IMR-90 (cell line): ENCODE measurements around the gene NAPB. TPM values are rescaled to one million over a fixed set of nuclear protein-coding genes. Genes with fewer than 3 reads are reported as not detected.

Source experiments
- ATAC-seq: fragments of 200-7000 bp; cut with Tn5 transposase; 2 replicates; pipeline ENCODE4 v1.9.1; 2020; ENCODE audit warnings: low read depth, mild to moderate bottlenecking, moderate library complexity
- BruUV-seq: library from RNA; stranded (reverse); fragments of 400-500 nt; replicated peaks from 2 replicates; lab custom pipeline; 2021; lab: Mats Ljungman, UMichigan
- CTCF ChIA-PET: fragments of 300-600 bp; formaldehyde crosslinking; extraction: SDS; loops from one replicate; lab custom pipeline; 2021; ENCODE audit warnings: antibody characterized with exemption; lab: Yijun Ruan, JAX
- POLR2A ChIA-PET: fragments of 300-600 bp; sonication (Branson Sonifier 250); formaldehyde crosslinking; loops from one replicate; lab custom pipeline; 2022; ENCODE audit warnings: antibody characterized with exemption; ENCODE audit not compliant: unreplicated experiment; lab: Charles Lee
- DNase-seq: peaks from one replicate; pipeline ENCODE4 v3.0.0; 2013
- H2AFZ ChIP-seq: replicated peaks from 2 replicates; pipeline ENCODE3; 2013; ENCODE audit warnings: low read length, mild to moderate bottlenecking; ENCODE audit not compliant: poor library complexity
- H2AK5ac ChIP-seq: 2 replicates; pipeline ENCODE4 v1.6.1; 2013; ENCODE audit warnings: low read depth, low read length, inconsistent platforms
- H2AK9ac ChIP-seq: replicated peaks from 2 replicates; pipeline ENCODE3; 2013; ENCODE audit warnings: mild to moderate bottlenecking, low read depth, low read length, moderate library complexity; ENCODE audit not compliant: poor library complexity
- H2BK120ac ChIP-seq: 2 replicates; pipeline ENCODE4 v1.6.1; 2013; ENCODE audit warnings: low read depth, low read length, inconsistent platforms
- H2BK15ac ChIP-seq: 3 replicates; pipeline ENCODE4 v1.6.1; 2013; ENCODE audit warnings: low read depth, low read length, inconsistent platforms
- H2BK20ac ChIP-seq: 2 replicates; pipeline ENCODE4 v1.6.1; 2013; ENCODE audit warnings: low read depth, mild to moderate bottlenecking, inconsistent platforms, low read length, moderate library complexity
- H2BK5ac ChIP-seq: 2 replicates; pipeline ENCODE4 v1.6.1; 2013; ENCODE audit warnings: mild to moderate bottlenecking, low read depth, low read length, inconsistent platforms; ENCODE audit not compliant: poor library complexity, severe bottlenecking
- H3K14ac ChIP-seq: replicated peaks from 2 replicates; pipeline ENCODE4 v1.6.1; 2013; ENCODE audit warnings: low read depth, low read length, inconsistent platforms
- H3K18ac ChIP-seq: 2 replicates; pipeline ENCODE4 v1.6.1; 2013; ENCODE audit warnings: low read depth, low read length, control low read depth
- H3K23ac ChIP-seq: 2 replicates; pipeline ENCODE4 v1.6.1; 2013; ENCODE audit warnings: low read depth, low read length, inconsistent platforms
- H3K27ac ChIP-seq: 2 replicates; pipeline ENCODE4 v1.5.1; 2013; ENCODE audit warnings: mild to moderate bottlenecking, control low read depth, low read length; ENCODE audit not compliant: insufficient read depth
- H3K27me3 ChIP-seq: 2 replicates; pipeline ENCODE4 v1.6.1; 2013; ENCODE audit warnings: low read length; ENCODE audit not compliant: control insufficient read depth, insufficient read depth
- H3K36me3 ChIP-seq: 2 replicates; pipeline ENCODE4 v1.6.1; 2013; ENCODE audit warnings: low read length, mixed read lengths; ENCODE audit not compliant: control insufficient read depth, insufficient read depth
- H3K4ac ChIP-seq: 2 replicates; pipeline ENCODE4 v1.6.1; 2013; ENCODE audit warnings: low read depth, low read length, inconsistent platforms
- H3K4me1 ChIP-seq: 2 replicates; pipeline ENCODE4 v1.6.1; 2013; ENCODE audit warnings: low read length, mixed read lengths; ENCODE audit not compliant: control insufficient read depth, insufficient read depth
- H3K4me2 ChIP-seq: 2 replicates; pipeline ENCODE4 v1.6.1; 2013; ENCODE audit warnings: low read depth, mild to moderate bottlenecking, control low read depth, low read length, moderate library complexity
- H3K4me3 ChIP-seq: 2 replicates; pipeline ENCODE4 v1.5.1; 2013; ENCODE audit warnings: low read depth, mild to moderate bottlenecking, control low read depth, low read length, moderate library complexity; ENCODE audit not compliant: insufficient read depth
- H3K56ac ChIP-seq: 2 replicates; pipeline ENCODE4 v1.6.1; 2013; ENCODE audit warnings: low read length, inconsistent platforms; ENCODE audit not compliant: insufficient read depth; ENCODE audit errors: extremely low read depth
- H3K79me1 ChIP-seq, 2 experiments: 2 replicates each; pipeline ENCODE4 v1.6.1; 2013; ENCODE audit warnings: low read length in 2 of 2, inconsistent platforms in 1 of 2, low read depth in 1 of 2
- H3K9ac ChIP-seq: 2 replicates; pipeline ENCODE4 v1.6.1; 2013; ENCODE audit warnings: low read depth, low read length, control low read depth
- H3K9me1 ChIP-seq: 2 replicates; pipeline ENCODE4 v1.6.1; 2013; ENCODE audit warnings: low read length, inconsistent platforms; ENCODE audit not compliant: insufficient read depth
- H3K9me3 ChIP-seq: 2 replicates; pipeline ENCODE4 v1.6.1; 2013; ENCODE audit warnings: low read length; ENCODE audit not compliant: control insufficient read depth, insufficient read depth
- H4K20me1 ChIP-seq: 2 replicates; pipeline ENCODE4 v1.6.1; 2013; ENCODE audit warnings: low read length, inconsistent platforms; ENCODE audit not compliant: insufficient read depth
- H4K5ac ChIP-seq: 2 replicates; pipeline ENCODE4 v1.6.1; 2013; ENCODE audit warnings: mild to moderate bottlenecking, low read depth, low read length, control low read depth
- H4K8ac ChIP-seq, 2 experiments: 2 replicates each; pipeline ENCODE4 v1.6.1; 2013; ENCODE audit warnings: low read depth in 2 of 2, low read length in 2 of 2, control low read depth in 1 of 2, inconsistent platforms in 1 of 2
- H4K91ac ChIP-seq: 2 replicates; pipeline ENCODE4 v1.6.1; 2013; ENCODE audit warnings: low read depth, low read length, inconsistent platforms; ENCODE audit not compliant: insufficient read depth
- BHLHE40 ChIP-seq: fragments of 150-350 bp; IDR thresholded peaks from 2 replicates; pipeline ENCODE4 v1.6.1; 2016; ENCODE audit warnings: mild to moderate bottlenecking, low read depth, low read length
- CEBPB ChIP-seq: IDR thresholded peaks from 2 replicates; pipeline ENCODE4 v1.6.1; 2012; ENCODE audit warnings: low read depth, low read length, improper control_type of control experiment
- FOS ChIP-seq: fragments of 150-350 bp; IDR thresholded peaks from 2 replicates; pipeline ENCODE4 v1.6.1; 2016; ENCODE audit warnings: low read depth, low read length
- NFE2L2 ChIP-seq: fragments of 150-350 bp; IDR thresholded peaks from 2 replicates; pipeline ENCODE4 v1.6.1; 2016; ENCODE audit warnings: low read depth, mild to moderate bottlenecking, low read length
- SMC3 ChIP-seq: fragments of 150-350 bp; IDR thresholded peaks from 2 replicates; pipeline ENCODE4 v1.6.1; 2016; ENCODE audit warnings: low read depth, mild to moderate bottlenecking, antibody characterized with exemption, low read length, moderate library complexity
- WGBS, 2 experiments: methylation state at CpG; one replicate each; pipeline versions ENCODE4 v1.1.5 to v1.1.7; 2013; ENCODE audit warnings: missing lambda C conversion rate in 2 of 2; ENCODE audit not compliant: insufficient read length in 1 of 2; ENCODE audit errors: extremely low coverage in 2 of 2; 5-methylcytosine and 5-hydroxymethylcytosine counted together
- dilution Hi-C: fragments of 300-500 bp; cut with HindIII; formaldehyde crosslinking; loops from one replicate; pipeline ENCODE4 v1.14.3; 2018; ENCODE audit warnings: low sequenced_read_pairs; ENCODE audit not compliant: unreplicated experiment
- in situ Hi-C: fragments of 300-500 bp; cut with MboI; formaldehyde crosslinking; loops from 3 replicates; pipeline ENCODE4 v1.14.3; 2019; ENCODE audit warnings: low sequenced_read_pairs, inconsistent platforms, mixed read lengths
- intact Hi-C: fragments of 100-400 bp; cut with micrococcal nuclease; formaldehyde crosslinking; loops from 2 replicates; pipeline ENCODE4 v1.10.0; 2022
- polyA plus RNA-seq, 3 experiments: library from polyadenylated mRNA; depleted of rRNA; stranded (reverse); fragments of >200 nt; gene quantifications; 2 replicates each; pipeline ENCODE4 v1.2.3, GENCODE V29; 2012; ENCODE audit warnings: low replicate concordance in 1 of 3
- total RNA-seq: library from RNA; depleted of rRNA; stranded (reverse); fragments of >200 nt; gene quantifications from 2 replicates; pipeline ENCODE4 v1.2.3, GENCODE V29; 2012
- TF ChIP-seq, protein P1 (sequence below): fragments of 150-350 bp; IDR thresholded peaks from 2 replicates; pipeline ENCODE4 v1.6.1; 2016; ENCODE audit warnings: low read depth, mild to moderate bottlenecking, low read length, moderate library complexity, borderline replicate concordance
- TF ChIP-seq, protein P2 (sequence below): conservative IDR thresholded peaks from 2 replicates; pipeline ENCODE4 v1.5.1; 2012; ENCODE audit warnings: mild to moderate bottlenecking, low read depth, low read length, improper control_type of control experiment

Gene NAPB
- total and polyA plus RNA-seq, 2 of the 4 experiments (the other 2 are of a cell fraction): 4.4 to 5.2 TPM

DNA sequence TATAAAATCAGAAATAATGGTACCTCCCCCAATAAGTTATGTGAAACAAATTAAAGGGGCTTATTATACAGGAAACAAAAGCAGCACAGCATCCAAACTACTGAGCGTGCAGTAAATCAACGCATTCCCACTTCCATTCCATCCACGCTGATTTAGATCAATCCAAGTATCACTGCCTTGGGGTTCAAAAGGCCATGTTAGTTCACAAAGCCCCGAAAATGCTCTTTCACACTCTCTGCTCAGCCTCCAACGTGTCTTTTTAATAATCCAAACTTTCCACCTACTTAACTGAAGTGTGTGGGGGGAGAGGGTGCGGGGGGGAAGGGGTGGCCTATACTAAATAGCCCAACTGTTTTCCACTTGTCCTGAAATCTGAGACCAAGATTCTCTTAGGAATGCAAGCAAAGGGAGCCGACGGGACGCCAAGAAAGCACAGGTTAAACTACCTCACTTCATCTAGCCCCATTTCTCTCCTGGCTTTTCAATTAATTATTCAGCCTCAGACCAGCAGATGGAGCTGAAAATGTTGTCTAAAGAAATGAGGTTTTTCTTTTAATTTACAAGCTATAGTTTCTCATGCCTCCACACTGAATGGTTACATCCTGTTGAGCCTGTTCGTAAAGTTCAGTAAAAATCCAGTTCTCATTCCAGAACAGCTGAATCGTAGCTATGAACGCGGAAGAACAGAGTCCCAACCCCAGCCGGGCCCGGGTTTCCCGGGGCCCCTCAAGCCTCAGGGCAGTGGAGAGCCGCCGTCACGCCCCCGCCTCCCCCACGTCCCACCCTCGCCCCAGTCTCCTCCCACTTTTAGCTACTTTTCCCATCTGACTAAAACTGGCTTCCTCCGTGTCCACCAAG lies 71.7 kb downstream of the NAPB start:
- Histone ChIP-seq H2AK5ac (peak overlapping the region; percentile 14; the same call in 1 of the 2 replicates), H3K18ac (peak overlapping the region; percentile 82), H3K27ac (peak overlapping the region; percentile 95), H2BK20ac (peak overlapping the region; percentile 27; the same call in 1 of the 2 replicates), H3K4me2 (peak overlapping the region; percentile 78), H2AK9ac (peak overlapping the region; percentile 94), H3K14ac (peak overlapping the region; percentile 74), H4K5ac (peak overlapping the region; percentile 81), H2BK120ac (peak overlapping the region; percentile 76), H2AFZ (peak overlapping the region; percentile 96), H3K36me3 (peaks cover 6% of the 10 kb centered on the region), H3K9me3 (no peaks in the 10 kb centered on the region), H2BK5ac (peak overlapping the region; percentile 93), H3K9me1 (peaks cover 3% of the 10 kb centered on the region; the same call in 1 of the 2 replicates), H3K4me1 (peaks cover 5% of the 10 kb centered on the region), H3K9ac (peak overlapping the region; percentile 86), H3K79me1 (peaks cover 0 to 31% of the 10 kb centered on the region in 2 experiments; a peak in 3 of 4 replicates), H3K23ac (peak overlapping the region; percentile 65; the same call in 1 of the 2 replicates), H3K4ac (peak overlapping the region; percentile 91), H3K27me3 (no peaks in the 10 kb centered on the region), H4K91ac (peak overlapping the region; percentile 81), H4K20me1 (peaks cover 18% of the 10 kb centered on the region), H3K4me3 (peak overlapping the region; percentile 60), H2BK15ac (no peak overlapping the region; the same call in 2 of the 3 replicates), H3K56ac (peak overlapping the region; percentile 73), H4K8ac (peak overlapping the region; percentile 57 to 89)
- BruUV-seq: no TSS peak
- TF ChIP-seq, protein P1, sequence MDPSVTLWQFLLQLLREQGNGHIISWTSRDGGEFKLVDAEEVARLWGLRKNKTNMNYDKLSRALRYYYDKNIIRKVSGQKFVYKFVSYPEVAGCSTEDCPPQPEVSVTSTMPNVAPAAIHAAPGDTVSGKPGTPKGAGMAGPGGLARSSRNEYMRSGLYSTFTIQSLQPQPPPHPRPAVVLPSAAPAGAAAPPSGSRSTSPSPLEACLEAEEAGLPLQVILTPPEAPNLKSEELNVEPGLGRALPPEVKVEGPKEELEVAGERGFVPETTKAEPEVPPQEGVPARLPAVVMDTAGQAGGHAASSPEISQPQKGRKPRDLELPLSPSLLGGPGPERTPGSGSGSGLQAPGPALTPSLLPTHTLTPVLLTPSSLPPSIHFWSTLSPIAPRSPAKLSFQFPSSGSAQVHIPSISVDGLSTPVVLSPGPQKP: no peak
- TF ChIP-seq, protein P2, sequence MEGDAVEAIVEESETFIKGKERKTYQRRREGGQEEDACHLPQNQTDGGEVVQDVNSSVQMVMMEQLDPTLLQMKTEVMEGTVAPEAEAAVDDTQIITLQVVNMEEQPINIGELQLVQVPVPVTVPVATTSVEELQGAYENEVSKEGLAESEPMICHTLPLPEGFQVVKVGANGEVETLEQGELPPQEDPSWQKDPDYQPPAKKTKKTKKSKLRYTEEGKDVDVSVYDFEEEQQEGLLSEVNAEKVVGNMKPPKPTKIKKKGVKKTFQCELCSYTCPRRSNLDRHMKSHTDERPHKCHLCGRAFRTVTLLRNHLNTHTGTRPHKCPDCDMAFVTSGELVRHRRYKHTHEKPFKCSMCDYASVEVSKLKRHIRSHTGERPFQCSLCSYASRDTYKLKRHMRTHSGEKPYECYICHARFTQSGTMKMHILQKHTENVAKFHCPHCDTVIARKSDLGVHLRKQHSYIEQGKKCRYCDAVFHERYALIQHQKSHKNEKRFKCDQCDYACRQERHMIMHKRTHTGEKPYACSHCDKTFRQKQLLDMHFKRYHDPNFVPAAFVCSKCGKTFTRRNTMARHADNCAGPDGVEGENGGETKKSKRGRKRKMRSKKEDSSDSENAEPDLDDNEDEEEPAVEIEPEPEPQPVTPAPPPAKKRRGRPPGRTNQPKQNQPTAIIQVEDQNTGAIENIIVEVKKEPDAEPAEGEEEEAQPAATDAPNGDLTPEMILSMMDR: peak; percentile 45
- no peak for TF ChIP-seq FOS
- 0 out of 2 replicates have a peak, but pooled peaks have one; percentile 22 for TF ChIP-seq SMC3
- no peak for TF ChIP-seq NFE2L2
- no peak for TF ChIP-seq BHLHE40
- no peak for TF ChIP-seq CEBPB
- dilution Hi-C loops: no loop called here
- in situ Hi-C loops: loop anchor here (10.0 to 25.0 kb wide), 2 partner anchors 295 to 1012 kb away; no protein-coding TSS in a partner anchor
- ChIA-PET CTCF (interaction anchor here (0.9 to 2.2 kb wide), 9 partner anchors 9 to 658 kb away, joined by 3 to 19 read pairs (median 5); partner anchors contain the start of gene THBD), POLR2A (interaction anchor here (0.6 to 1.3 kb wide), 5 partner anchors 9 to 158 kb away, joined by 3 to 16 read pairs (median 5); partner anchors contain the start of gene GZF1)
- WGBS, 2 experiments: 0% methylated on average over 3 of the region's 23 CpGs; no CpG with 5 or more reads in 1 of the 2 experiments
- intact Hi-C loops: loop anchor here (1.0 to 10.0 kb wide), 4 partner anchors 97 to 553 kb away; no protein-coding TSS in a partner anchor
- DNase-seq: no peak
- peak; percentile 71 for ATAC-seq
